A549 (cell line): Measurements from ENCODE around the gene TEKT3.

Experiments
- CEBPB ChIP-seq, 2 experiments: fragments of >200 bp in 1 of 2; sonication (Bioruptor Twin) in 1 of 2; formaldehyde crosslinking in 1 of 2; IDR thresholded peaks; 2 replicates each; pipeline ENCODE4 v1.6.1; 2012 to 2016
- EP300 ChIP-seq, 2 experiments: fragments of >200 bp; sonication (Bioruptor Twin); formaldehyde crosslinking; IDR thresholded peaks; 2 replicates in 1 of 2; 3 replicates in 1 of 2; pipeline ENCODE4 v1.6.1; 2016 to 2017
- FOSB ChIP-seq: fragments of 250-450 bp; sonication (Bioruptor Pico); IDR thresholded peaks from 2 replicates; pipeline ENCODE4 v1.5.0; 2020; ENCODE audit warnings: mild to moderate bottlenecking, moderate library complexity
- NR3C1 ChIP-seq: fragments of >200 bp; sonication (Bioruptor Twin); formaldehyde crosslinking; IDR thresholded peaks from 3 replicates; pipeline ENCODE4 v1.6.1; 2017
- POLR2A ChIP-seq: IDR thresholded peaks from 2 replicates; pipeline ENCODE4 v1.6.1; 2012; ENCODE audit warnings: mild to moderate bottlenecking, low read length
- RARB ChIP-seq: fragments of 250-450 bp; sonication (Bioruptor Pico); IDR thresholded peaks from 2 replicates; pipeline ENCODE4 v1.8.0; 2021; ENCODE audit warnings: mild to moderate bottlenecking, moderate library complexity
- TF ChIP-seq, protein P1 (sequence below): fragments of >200 bp; sonication (Bioruptor Twin); formaldehyde crosslinking; IDR thresholded peaks from 3 replicates; pipeline ENCODE4 v1.5.1; 2016
- TF ChIP-seq, protein P2 (sequence below): IDR thresholded peaks from 2 replicates; pipeline ENCODE4 v1.6.1; 2012

DNA sequence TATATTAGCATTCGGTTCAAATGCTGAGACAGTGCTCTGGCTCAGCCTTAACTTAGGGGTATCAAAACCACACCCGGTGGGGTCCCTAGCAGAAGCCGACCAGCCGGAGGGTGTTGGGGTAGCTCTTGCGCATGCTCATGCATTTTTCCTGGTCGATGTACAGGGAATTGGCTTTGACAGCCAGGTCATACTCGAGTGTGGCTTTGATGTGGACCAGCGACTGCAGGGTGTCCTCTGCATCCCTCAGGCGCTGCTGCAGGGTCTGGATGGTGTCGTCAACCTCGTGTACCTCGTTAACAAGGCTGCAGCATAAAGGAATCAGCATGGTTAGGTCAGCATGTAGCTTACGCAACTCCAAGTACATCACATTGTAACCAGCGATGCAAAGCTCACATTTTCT is 37.5 kb downstream of the TEKT3 start:
- TF ChIP-seq, protein P1, sequence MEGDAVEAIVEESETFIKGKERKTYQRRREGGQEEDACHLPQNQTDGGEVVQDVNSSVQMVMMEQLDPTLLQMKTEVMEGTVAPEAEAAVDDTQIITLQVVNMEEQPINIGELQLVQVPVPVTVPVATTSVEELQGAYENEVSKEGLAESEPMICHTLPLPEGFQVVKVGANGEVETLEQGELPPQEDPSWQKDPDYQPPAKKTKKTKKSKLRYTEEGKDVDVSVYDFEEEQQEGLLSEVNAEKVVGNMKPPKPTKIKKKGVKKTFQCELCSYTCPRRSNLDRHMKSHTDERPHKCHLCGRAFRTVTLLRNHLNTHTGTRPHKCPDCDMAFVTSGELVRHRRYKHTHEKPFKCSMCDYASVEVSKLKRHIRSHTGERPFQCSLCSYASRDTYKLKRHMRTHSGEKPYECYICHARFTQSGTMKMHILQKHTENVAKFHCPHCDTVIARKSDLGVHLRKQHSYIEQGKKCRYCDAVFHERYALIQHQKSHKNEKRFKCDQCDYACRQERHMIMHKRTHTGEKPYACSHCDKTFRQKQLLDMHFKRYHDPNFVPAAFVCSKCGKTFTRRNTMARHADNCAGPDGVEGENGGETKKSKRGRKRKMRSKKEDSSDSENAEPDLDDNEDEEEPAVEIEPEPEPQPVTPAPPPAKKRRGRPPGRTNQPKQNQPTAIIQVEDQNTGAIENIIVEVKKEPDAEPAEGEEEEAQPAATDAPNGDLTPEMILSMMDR = no peak
- TF ChIP-seq RARB (CRISPR knock-in tag) (no peak), FOSB (CRISPR knock-in tag) (no peak), CEBPB (IDR thresholded peaks at IDR 0.05) (peak in 1 of 2 experiments; percentile 19; a peak in 1 of 4 replicates), NR3C1 (no peak), EP300 (IDR thresholded peaks at IDR 0.05) (no peak), POLR2A (no peak)
- TF ChIP-seq, protein P2, sequence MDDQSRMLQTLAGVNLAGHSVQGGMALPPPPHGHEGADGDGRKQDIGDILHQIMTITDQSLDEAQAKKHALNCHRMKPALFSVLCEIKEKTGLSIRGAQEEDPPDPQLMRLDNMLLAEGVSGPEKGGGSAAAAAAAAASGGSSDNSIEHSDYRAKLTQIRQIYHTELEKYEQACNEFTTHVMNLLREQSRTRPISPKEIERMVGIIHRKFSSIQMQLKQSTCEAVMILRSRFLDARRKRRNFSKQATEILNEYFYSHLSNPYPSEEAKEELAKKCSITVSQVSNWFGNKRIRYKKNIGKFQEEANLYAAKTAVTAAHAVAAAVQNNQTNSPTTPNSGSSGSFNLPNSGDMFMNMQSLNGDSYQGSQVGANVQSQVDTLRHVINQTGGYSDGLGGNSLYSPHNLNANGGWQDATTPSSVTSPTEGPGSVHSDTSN = no peak
